ENCODE results near the gene ACO1.

Gene ACO1

DNA sequence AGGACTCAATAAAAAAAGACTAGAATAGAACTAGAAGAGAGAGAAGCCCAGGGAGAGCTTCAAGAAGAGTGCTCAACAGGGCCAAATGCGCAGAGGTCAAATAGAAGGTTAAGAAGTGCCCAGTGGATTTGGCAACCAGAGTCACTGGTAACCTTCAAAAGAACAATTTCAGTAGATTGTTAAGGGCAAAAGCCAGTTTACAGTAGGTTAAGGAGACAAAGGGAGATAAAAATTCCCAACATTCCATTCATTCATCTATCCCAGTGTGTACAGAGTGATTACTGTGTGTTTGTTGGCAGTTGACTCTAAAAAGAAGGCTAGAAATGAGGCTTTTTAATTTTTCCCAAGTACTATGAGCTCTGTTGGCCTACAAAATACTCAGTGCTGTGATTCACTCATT, 72.1 kb downstream of the ACO1 start:
- ATAC-seq (replicated peaks) (no peak), DNase-seq (no peak)
- peaks cover 0 to 4% of the 10 kb centered on the region in 2 donors for H3K9me3 Mint-ChIP-seq
- no peak overlapping the region for H3K4me3 Mint-ChIP-seq
- no peaks in the 10 kb centered on the region for H3K27me3 Mint-ChIP-seq
- no peaks in the 10 kb centered on the region for H3K4me1 Mint-ChIP-seq
- no peak overlapping the region for H3K27ac Mint-ChIP-seq
- H3K36me3 Mint-ChIP-seq, result peaks cover 23 to 44% of the 10 kb centered on the region in 2 donors

DNA sequence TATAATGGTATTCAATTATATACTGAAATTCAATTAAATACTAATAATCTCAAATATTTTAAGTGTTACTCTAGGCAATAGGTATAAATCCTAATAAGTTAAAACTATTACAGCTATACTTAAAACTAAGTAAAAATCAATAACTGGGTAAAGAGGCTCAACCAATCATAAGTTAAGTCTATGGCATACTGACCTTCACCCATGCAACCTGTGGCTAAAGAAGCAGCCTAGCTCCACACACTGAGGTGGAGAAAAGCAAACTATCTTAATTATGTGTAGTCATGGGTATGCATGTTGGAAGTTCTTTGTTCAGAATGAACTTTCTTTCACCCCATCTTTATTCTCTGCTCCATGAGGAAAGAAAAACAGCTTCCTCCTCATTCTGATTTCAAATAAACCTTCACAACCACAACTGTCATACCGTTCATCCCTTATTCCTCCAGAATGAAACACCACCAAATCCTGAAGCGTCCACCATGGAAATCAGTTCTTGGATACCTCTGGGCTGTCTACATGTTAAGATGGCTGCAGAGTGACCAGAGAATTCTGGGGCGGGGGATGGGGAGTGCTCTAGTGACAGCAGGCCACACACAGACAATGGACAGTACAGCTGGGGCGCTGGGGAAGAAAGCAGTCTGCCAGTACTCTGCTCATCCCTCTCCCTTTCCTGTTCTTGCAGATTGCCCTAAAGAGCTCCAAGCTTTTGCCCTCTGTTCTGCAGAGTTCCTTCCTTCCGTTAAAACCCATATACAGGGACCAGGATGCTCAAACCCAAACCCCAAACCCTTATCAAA, 79.3 kb downstream of the ACO1 start:
- Mint-ChIP-seq H3K9me3 (no peaks in the 10 kb centered on the region), H3K4me1 (no peaks in the 10 kb centered on the region), H3K27ac (no peak overlapping the region), H3K4me3 (no peak overlapping the region), H3K36me3 (peaks cover 24 to 40% of the 10 kb centered on the region in 2 donors), H3K27me3 (no peaks in the 10 kb centered on the region)
- no peak for DNase-seq
- ATAC-seq (replicated peaks), result no peak

- Mint-ChIP-seq H3K4me3 (no peak overlapping the region), H3K27ac (no peak overlapping the region), H3K27me3 (no peaks in the 10 kb centered on the region), H3K9me3 (no peaks in the 10 kb centered on the region), H3K4me1 (no peaks in the 10 kb centered on the region), H3K36me3 (peaks cover 16 to 37% of the 10 kb centered on the region in 2 donors)
- DNase-seq (no peak), ATAC-seq (replicated peaks) (no peak)
These were observed 84.3 kb downstream of the ACO1 start for GRCh38 chr9:32468740-32469139.

- no peak for ATAC-seq (replicated peaks)
- Mint-ChIP-seq H3K4me3 (no peak overlapping the region), H3K36me3 (peaks cover 15 to 35% of the 10 kb centered on the region in 2 donors)
These were observed 87.9 kb downstream of the ACO1 start for GRCh38 chr9:32472344-32472743.

GRCh38 chr9:32483343-32483742, 98.9 kb downstream of the ACO1 start:
- Mint-ChIP-seq H3K4me3 (no peak overlapping the region), H3K36me3 (peaks cover 30 to 53% of the 10 kb centered on the region in 2 donors), H3K27ac (no peak overlapping the region), H3K4me1 (no peaks in the 10 kb centered on the region), H3K27me3 (no peaks in the 10 kb centered on the region), H3K9me3 (no peaks in the 10 kb centered on the region)
- peak in 1 of 2 donors; percentile 33 for ATAC-seq (replicated peaks)
- DNase-seq, result no peak

More at GRCh38 chr9:32472344-32472743, 87.9 kb downstream of the ACO1 start:
- Mint-ChIP-seq H3K4me1 (no peaks in the 10 kb centered on the region), H3K9me3 (no peaks in the 10 kb centered on the region), H3K27ac (no peak overlapping the region), H3K27me3 (no peaks in the 10 kb centered on the region)
- DNase-seq, result no peak

GRCh38 chr9:32486839-32487562, 102.6 kb downstream of the ACO1 start:
- no peak for DNase-seq
- peaks cover 25 to 51% of the 10 kb centered on the region in 2 donors for H3K36me3 Mint-ChIP-seq
- no peaks in the 10 kb centered on the region for H3K9me3 Mint-ChIP-seq
- ATAC-seq (replicated peaks), result no peak
- H3K27me3 Mint-ChIP-seq, result no peaks in the 10 kb centered on the region
- no peak overlapping the region for H3K27ac Mint-ChIP-seq
- H3K4me3 Mint-ChIP-seq, result no peak overlapping the region
- no peaks in the 10 kb centered on the region for H3K4me1 Mint-ChIP-seq

- no peak for DNase-seq
- H3K27me3 Mint-ChIP-seq, result no peaks in the 10 kb centered on the region
- no peak for ATAC-seq (replicated peaks)
- no peak overlapping the region for H3K27ac Mint-ChIP-seq
- peaks cover 18 to 42% of the 10 kb centered on the region in 2 donors for H3K36me3 Mint-ChIP-seq
- H3K9me3 Mint-ChIP-seq, result no peaks in the 10 kb centered on the region
- no peaks in the 10 kb centered on the region for H3K4me1 Mint-ChIP-seq
- no peak overlapping the region for H3K4me3 Mint-ChIP-seq
These were observed 103.5 kb downstream of the ACO1 start for GRCh38 chr9:32487981-32488380.

GRCh38 chr9:32490601-32491000, 106.2 kb downstream of the ACO1 start:
- no peak for DNase-seq
- Mint-ChIP-seq H3K36me3 (peaks cover 13 to 31% of the 10 kb centered on the region in 2 donors), H3K4me3 (no peak overlapping the region)

DNA sequence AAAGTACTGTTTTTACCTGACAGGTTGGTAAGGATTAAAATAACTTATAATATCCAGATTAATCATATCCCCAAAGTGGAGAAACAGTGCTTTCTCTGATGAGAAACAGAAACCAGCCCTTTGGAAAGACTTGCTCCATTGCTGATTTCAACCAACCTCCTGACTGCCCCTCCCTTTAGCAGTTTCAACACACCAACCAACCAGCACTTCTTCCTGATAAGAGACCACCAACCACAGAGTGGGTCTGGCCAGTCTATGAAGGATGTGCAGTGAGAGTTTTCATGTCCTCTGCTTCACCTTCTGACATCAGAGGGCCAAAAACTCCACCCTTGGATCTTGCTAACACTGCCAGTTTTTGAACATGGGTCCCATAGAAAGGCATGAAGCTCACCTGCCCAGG, 113.5 kb downstream of the ACO1 start:
- peaks cover 0 to 3% of the 10 kb centered on the region in 2 donors for H3K4me1 Mint-ChIP-seq
- H3K36me3 Mint-ChIP-seq, result peaks cover 24 to 34% of the 10 kb centered on the region in 2 donors
- DNase-seq, result no peak
- H3K27me3 Mint-ChIP-seq, result no peaks in the 10 kb centered on the region
- no peak overlapping the region for H3K27ac Mint-ChIP-seq
- no peak for ATAC-seq (replicated peaks)
- H3K4me3 Mint-ChIP-seq, result no peak overlapping the region
- H3K9me3 Mint-ChIP-seq, result no peaks in the 10 kb centered on the region

More at GRCh38 chr9:32490601-32491000, 106.2 kb downstream of the ACO1 start:
- Mint-ChIP-seq H3K27me3 (no peaks in the 10 kb centered on the region), H3K9me3 (no peaks in the 10 kb centered on the region), H3K27ac (no peak overlapping the region), H3K4me1 (no peaks in the 10 kb centered on the region)
- no peak for ATAC-seq (replicated peaks)

GRCh38 chr9:32500768-32501167, 116.3 kb downstream of the ACO1 start:
- Mint-ChIP-seq H3K27ac (no peak overlapping the region), H3K36me3 (peaks cover 29 to 34% of the 10 kb centered on the region in 2 donors), H3K27me3 (no peaks in the 10 kb centered on the region), H3K4me1 (peaks cover 0 to 3% of the 10 kb centered on the region in 2 donors), H3K9me3 (no peaks in the 10 kb centered on the region), H3K4me3 (no peak overlapping the region)
- DNase-seq, result no peak
- no peak for ATAC-seq (replicated peaks)

DNA sequence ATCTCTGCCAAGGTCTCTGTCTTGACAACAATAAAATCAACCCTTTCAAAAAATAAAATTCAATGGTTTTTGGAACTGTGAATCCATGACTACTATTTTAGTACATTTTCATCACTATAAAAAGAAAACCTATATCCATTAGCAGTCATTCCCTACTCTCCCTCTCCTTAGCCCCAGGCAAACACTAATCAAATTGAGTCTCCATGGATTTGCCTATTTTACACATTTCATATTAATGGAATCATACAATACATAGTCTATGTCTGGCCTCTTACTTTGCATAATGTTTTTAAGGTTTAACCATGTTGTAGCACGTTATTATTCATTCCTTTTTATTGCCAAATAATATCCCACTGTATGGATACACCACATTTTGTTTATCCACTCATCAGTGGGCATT, 117.4 kb downstream of the ACO1 start:
- H3K4me1 Mint-ChIP-seq, result peaks cover 0 to 3% of the 10 kb centered on the region in 2 donors
- DNase-seq, result no peak
- no peak overlapping the region for H3K4me3 Mint-ChIP-seq
- no peaks in the 10 kb centered on the region for H3K9me3 Mint-ChIP-seq
- no peak for ATAC-seq (replicated peaks)
- no peak overlapping the region for H3K27ac Mint-ChIP-seq
- peaks cover 19 to 24% of the 10 kb centered on the region in 2 donors for H3K36me3 Mint-ChIP-seq
- no peaks in the 10 kb centered on the region for H3K27me3 Mint-ChIP-seq

DNA sequence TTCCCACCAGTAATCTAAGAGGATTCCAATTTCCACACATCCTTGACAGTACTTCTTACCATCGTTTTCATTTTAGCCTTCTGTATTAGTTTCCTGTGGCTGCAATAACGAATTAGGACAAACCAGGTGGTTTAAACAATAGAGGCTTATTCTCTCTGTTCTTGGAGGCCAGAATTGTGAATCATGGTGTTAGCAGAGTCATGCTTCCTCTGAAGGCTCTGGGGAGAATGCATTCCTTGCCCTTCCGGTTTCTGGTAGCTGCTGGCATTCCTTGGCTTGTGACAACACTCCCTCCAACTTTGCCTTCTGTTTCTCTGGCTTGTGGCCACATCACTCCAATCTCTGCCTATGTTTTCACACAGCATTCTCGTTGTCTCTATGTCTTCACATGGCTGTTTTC, 118.0 kb downstream of the ACO1 start:
- no peak for ATAC-seq (replicated peaks)
- H3K9me3 Mint-ChIP-seq, result no peaks in the 10 kb centered on the region
- no peak overlapping the region for H3K4me3 Mint-ChIP-seq
- DNase-seq, result no peak
- H3K27ac Mint-ChIP-seq, result no peak overlapping the region
- H3K27me3 Mint-ChIP-seq, result no peaks in the 10 kb centered on the region
- peaks cover 0 to 3% of the 10 kb centered on the region in 2 donors for H3K4me1 Mint-ChIP-seq
- H3K36me3 Mint-ChIP-seq, result peaks cover 19 to 24% of the 10 kb centered on the region in 2 donors

- H3K27ac Mint-ChIP-seq, result no peak overlapping the region
- ATAC-seq (replicated peaks) (no peak), DNase-seq (no peak)
- H3K9me3 Mint-ChIP-seq, result no peaks in the 10 kb centered on the region
- H3K27me3 Mint-ChIP-seq, result no peaks in the 10 kb centered on the region
- peaks cover 17 to 22% of the 10 kb centered on the region in 2 donors for H3K36me3 Mint-ChIP-seq
- H3K4me3 Mint-ChIP-seq, result no peak overlapping the region
- H3K4me1 Mint-ChIP-seq, result peaks cover 0 to 3% of the 10 kb centered on the region in 2 donors
These were observed 118.6 kb downstream of the ACO1 start for GRCh38 chr9:32503008-32503407.

All from stimulated activated naive B cell treated with anti-CD40 and anti-IgM and Interleukin-4, amounts not matched to agents 10 μg/mL and 1 μg/mL and 100 μg/mL, for 72 hours (primary cell).